Measurements from ENCODE around the gene SPC24.

DNA sequence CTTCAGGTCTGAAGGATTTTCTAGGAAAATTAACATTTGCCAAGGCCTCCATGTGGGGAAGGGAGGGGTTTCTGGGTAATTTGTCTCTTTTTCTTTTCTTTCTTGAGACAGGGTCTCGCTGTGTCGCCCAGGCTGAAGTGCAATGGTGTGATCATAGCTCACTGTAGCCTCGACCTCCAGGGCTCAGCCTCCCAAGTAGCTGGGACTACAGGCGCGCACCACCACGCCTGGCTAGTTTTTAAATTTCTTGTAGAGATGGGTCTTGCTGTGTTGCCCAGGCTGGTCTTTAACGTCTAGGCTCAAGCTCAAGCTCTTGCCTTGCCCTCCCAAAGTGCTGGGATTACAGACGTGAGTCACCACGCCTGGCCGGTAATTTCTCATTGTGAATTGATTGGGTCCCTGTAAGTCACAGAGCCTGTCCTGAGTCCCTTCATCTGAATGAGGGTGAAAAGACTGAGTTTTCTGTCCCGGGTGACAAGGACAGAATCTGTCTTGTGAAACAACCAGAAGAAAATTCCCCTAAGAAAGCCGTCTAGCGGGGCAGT lies 10.0 kb upstream of the SPC24 start:
- TF ChIP-seq POLR2A (IDR thresholded peaks at IDR 0.05): no peak
- TF ChIP-seq, protein P1, sequence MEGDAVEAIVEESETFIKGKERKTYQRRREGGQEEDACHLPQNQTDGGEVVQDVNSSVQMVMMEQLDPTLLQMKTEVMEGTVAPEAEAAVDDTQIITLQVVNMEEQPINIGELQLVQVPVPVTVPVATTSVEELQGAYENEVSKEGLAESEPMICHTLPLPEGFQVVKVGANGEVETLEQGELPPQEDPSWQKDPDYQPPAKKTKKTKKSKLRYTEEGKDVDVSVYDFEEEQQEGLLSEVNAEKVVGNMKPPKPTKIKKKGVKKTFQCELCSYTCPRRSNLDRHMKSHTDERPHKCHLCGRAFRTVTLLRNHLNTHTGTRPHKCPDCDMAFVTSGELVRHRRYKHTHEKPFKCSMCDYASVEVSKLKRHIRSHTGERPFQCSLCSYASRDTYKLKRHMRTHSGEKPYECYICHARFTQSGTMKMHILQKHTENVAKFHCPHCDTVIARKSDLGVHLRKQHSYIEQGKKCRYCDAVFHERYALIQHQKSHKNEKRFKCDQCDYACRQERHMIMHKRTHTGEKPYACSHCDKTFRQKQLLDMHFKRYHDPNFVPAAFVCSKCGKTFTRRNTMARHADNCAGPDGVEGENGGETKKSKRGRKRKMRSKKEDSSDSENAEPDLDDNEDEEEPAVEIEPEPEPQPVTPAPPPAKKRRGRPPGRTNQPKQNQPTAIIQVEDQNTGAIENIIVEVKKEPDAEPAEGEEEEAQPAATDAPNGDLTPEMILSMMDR (IDR thresholded peaks at IDR 0.05): no peak

All from testis (tissue), 2 donors.